ENCODE data around the gene TRAPPC3L. TPM values are rescaled to one million over a fixed set of nuclear protein-coding genes. Genes with fewer than 3 reads are reported as not detected.

The TRAPPC3L gene
- total RNA-seq, 1 donor from 2014 or later, result 0.52 TPM

DNA sequence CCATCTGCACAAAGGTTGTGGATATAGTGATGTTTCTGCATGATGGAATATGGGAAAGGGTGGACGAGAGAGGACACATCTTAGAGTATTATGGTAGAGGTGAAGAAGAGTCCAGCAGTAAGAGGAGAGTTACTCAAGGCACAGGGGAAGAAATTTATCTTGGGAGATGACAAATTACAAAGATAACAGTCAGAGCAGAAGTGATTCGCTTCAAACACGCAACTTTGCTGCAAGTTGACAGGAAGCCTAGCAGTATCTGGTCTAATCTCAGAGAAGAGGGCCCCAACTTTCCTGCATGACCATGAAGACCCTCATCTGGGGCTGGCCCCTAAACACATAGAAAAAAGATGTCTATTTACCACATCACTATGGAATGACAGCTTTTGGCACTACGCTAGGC, 85.6 kb downstream of the TRAPPC3L start:
- H3K36me3 ChIP-seq (ENCODE audit: control insufficient read depth in 3 of 3, insufficient read depth in 3 of 3, low read length in 3 of 3), result no peaks in the 10 kb centered on the region
- no peak overlapping the region for H3K27ac ChIP-seq (ENCODE audit: low read depth, low read length)
- H3K4me1 ChIP-seq (ENCODE audit: control insufficient read depth in 3 of 3, insufficient read depth in 3 of 3, low read length in 3 of 3), result peaks cover 10 to 11% (median 10%) of the 10 kb centered on the region in 3 donors
- no peak overlapping the region for H3K4me3 ChIP-seq (ENCODE audit: low read length in 3 of 3)
- no peaks in the 10 kb centered on the region for H3K9me3 ChIP-seq (ENCODE audit: control insufficient read depth in 3 of 3, low read length in 3 of 3)
- H3K27me3 ChIP-seq (ENCODE audit: control insufficient read depth in 3 of 3, insufficient read depth in 3 of 3, low read length in 3 of 3), result no peaks in the 10 kb centered on the region
- no peak overlapping the region for H3K9ac ChIP-seq (ENCODE audit: low read depth in 1 of 3, low read length in 3 of 3)

DNA sequence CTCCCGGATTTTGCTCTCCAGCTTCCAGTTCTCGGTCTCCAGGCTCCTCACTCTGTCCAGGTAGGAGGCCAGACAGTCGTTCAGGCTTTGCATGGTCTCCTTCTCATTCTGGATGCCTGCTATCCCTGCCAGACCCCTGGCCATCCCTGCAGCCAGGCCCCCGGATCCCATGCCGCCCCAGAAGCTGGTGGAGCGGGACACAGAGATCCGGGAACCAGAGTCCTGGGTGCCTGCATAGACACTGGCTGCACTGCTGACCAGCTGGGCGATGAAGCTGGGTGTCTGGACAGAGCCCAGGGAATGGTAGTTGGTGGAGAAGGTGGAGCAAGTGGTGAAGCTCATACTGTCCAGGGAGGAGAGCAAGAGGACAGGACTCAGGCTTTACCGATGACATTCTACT, 87.2 kb downstream of the TRAPPC3L start:
- Histone ChIP-seq H3K27me3 (ENCODE audit: control insufficient read depth in 3 of 3, insufficient read depth in 3 of 3, low read length in 3 of 3) (no peaks in the 10 kb centered on the region), H3K4me3 (ENCODE audit: low read length in 3 of 3) (no peak overlapping the region), H3K4me1 (ENCODE audit: control insufficient read depth in 3 of 3, insufficient read depth in 3 of 3, low read length in 3 of 3) (peaks cover 10 to 11% (median 10%) of the 10 kb centered on the region in 3 donors), H3K9me3 (ENCODE audit: control insufficient read depth in 3 of 3, low read length in 3 of 3) (no peaks in the 10 kb centered on the region), H3K27ac (ENCODE audit: low read depth, low read length) (no peak overlapping the region), H3K36me3 (ENCODE audit: control insufficient read depth in 3 of 3, insufficient read depth in 3 of 3, low read length in 3 of 3) (no peaks in the 10 kb centered on the region), H3K9ac (ENCODE audit: low read depth in 1 of 3, low read length in 3 of 3) (no peak overlapping the region)

- Histone ChIP-seq H3K27me3 (ENCODE audit: control insufficient read depth in 3 of 3, insufficient read depth in 3 of 3, low read length in 3 of 3) (no peaks in the 10 kb centered on the region), H3K27ac (ENCODE audit: low read depth, low read length) (no peak overlapping the region), H3K9ac (ENCODE audit: low read depth in 1 of 3, low read length in 3 of 3) (no peak overlapping the region), H3K9me3 (ENCODE audit: control insufficient read depth in 3 of 3, low read length in 3 of 3) (no peaks in the 10 kb centered on the region), H3K4me1 (ENCODE audit: control insufficient read depth in 3 of 3, insufficient read depth in 3 of 3, low read length in 3 of 3) (peaks cover 4 to 5% (median 5%) of the 10 kb centered on the region in 3 donors), H3K36me3 (ENCODE audit: control insufficient read depth in 3 of 3, insufficient read depth in 3 of 3, low read length in 3 of 3) (no peaks in the 10 kb centered on the region), H3K4me3 (ENCODE audit: low read length in 3 of 3) (no peak overlapping the region)
Measured at GRCh38 chr6:116456927-116457326, 88.6 kb downstream of the TRAPPC3L start.

GRCh38 chr6:116456106-116456505, 89.4 kb downstream of the TRAPPC3L start:
- no peak overlapping the region for H3K9ac ChIP-seq (ENCODE audit: low read depth in 1 of 3, low read length in 3 of 3)
- H3K4me3 ChIP-seq (ENCODE audit: low read length in 3 of 3), result no peak overlapping the region
- no peaks in the 10 kb centered on the region for H3K4me1 ChIP-seq (ENCODE audit: control insufficient read depth in 3 of 3, insufficient read depth in 3 of 3, low read length in 3 of 3)
- H3K27me3 ChIP-seq (ENCODE audit: control insufficient read depth in 3 of 3, insufficient read depth in 3 of 3, low read length in 3 of 3), result no peaks in the 10 kb centered on the region
- H3K36me3 ChIP-seq (ENCODE audit: control insufficient read depth in 3 of 3, insufficient read depth in 3 of 3, low read length in 3 of 3), result no peaks in the 10 kb centered on the region
- no peak overlapping the region for H3K27ac ChIP-seq (ENCODE audit: low read depth, low read length)
- H3K9me3 ChIP-seq (ENCODE audit: control insufficient read depth in 3 of 3, low read length in 3 of 3), result no peaks in the 10 kb centered on the region

- Histone ChIP-seq H3K36me3 (ENCODE audit: control insufficient read depth in 3 of 3, insufficient read depth in 3 of 3, low read length in 3 of 3) (no peaks in the 10 kb centered on the region), H3K27ac (ENCODE audit: low read depth, low read length) (no peak overlapping the region), H3K4me1 (ENCODE audit: control insufficient read depth in 3 of 3, insufficient read depth in 3 of 3, low read length in 3 of 3) (no peaks in the 10 kb centered on the region), H3K4me3 (ENCODE audit: low read length in 3 of 3) (no peak overlapping the region), H3K9ac (ENCODE audit: low read depth in 1 of 3, low read length in 3 of 3) (no peak overlapping the region), H3K27me3 (ENCODE audit: control insufficient read depth in 3 of 3, insufficient read depth in 3 of 3, low read length in 3 of 3) (no peaks in the 10 kb centered on the region), H3K9me3 (ENCODE audit: control insufficient read depth in 3 of 3, low read length in 3 of 3) (no peaks in the 10 kb centered on the region)
Measured at GRCh38 chr6:116452531-116452930, 93.0 kb downstream of the TRAPPC3L start.

DNA sequence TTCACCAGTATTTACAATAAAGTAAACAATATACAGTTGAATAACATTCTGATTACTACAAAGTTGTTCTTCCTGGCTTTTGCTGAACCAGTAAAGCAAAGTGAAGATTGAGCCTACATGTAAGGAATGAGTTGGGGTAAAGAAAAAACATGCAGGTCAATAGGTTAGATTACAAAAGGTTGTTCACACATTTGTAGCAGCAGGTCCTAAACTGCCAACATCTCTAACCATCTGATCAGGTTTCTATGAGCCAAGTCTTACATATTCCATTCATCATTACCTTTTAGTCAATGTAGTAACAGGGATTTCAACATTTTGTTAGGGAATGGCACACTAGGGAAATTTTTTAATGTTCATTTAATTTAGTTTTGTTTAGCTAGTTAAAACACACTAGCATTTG, 93.6 kb downstream of the TRAPPC3L start:
- Histone ChIP-seq H3K4me1 (ENCODE audit: control insufficient read depth in 3 of 3, insufficient read depth in 3 of 3, low read length in 3 of 3) (no peaks in the 10 kb centered on the region), H3K27ac (ENCODE audit: low read depth, low read length) (no peak overlapping the region), H3K9me3 (ENCODE audit: control insufficient read depth in 3 of 3, low read length in 3 of 3) (no peaks in the 10 kb centered on the region), H3K27me3 (ENCODE audit: control insufficient read depth in 3 of 3, insufficient read depth in 3 of 3, low read length in 3 of 3) (no peaks in the 10 kb centered on the region), H3K9ac (ENCODE audit: low read depth in 1 of 3, low read length in 3 of 3) (no peak overlapping the region), H3K4me3 (ENCODE audit: low read length in 3 of 3) (no peak overlapping the region), H3K36me3 (ENCODE audit: control insufficient read depth in 3 of 3, insufficient read depth in 3 of 3, low read length in 3 of 3) (no peaks in the 10 kb centered on the region)

- no peaks in the 10 kb centered on the region for H3K4me1 ChIP-seq (ENCODE audit: control insufficient read depth in 3 of 3, insufficient read depth in 3 of 3, low read length in 3 of 3)
Measured at GRCh38 chr6:116450769-116451740, 94.4 kb downstream of the TRAPPC3L start.

DNA sequence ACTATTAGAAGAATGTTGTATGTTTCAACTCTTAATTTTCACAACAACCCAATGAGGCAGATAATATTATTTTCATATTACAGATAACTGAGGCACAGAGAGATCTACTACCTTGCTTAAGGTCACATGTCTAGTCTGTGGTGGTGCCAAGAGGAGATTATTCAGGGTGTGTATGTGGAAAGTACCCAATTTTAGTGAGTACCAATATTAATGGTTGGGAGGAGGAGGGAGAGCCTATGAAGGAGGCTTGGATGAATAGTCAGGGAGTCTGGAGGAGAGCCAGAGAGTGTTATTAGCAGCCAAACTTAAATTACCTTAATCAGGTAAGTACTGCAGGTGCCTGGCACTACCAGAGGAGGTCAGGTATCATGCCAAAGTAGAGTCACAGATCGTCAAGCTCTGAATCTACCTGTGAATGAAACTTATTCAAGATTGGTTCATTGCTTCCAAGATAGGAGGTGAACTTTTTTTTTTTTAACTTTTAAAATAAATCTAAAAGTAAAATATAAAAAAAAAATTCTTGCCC, 95.2 kb downstream of the TRAPPC3L start:
- Histone ChIP-seq H3K27me3 (ENCODE audit: control insufficient read depth in 3 of 3, insufficient read depth in 3 of 3, low read length in 3 of 3) (no peaks in the 10 kb centered on the region), H3K4me3 (ENCODE audit: low read length in 3 of 3) (no peak overlapping the region), H3K4me1 (ENCODE audit: control insufficient read depth in 3 of 3, insufficient read depth in 3 of 3, low read length in 3 of 3) (no peaks in the 10 kb centered on the region), H3K9ac (ENCODE audit: low read depth in 1 of 3, low read length in 3 of 3) (no peak overlapping the region), H3K9me3 (ENCODE audit: control insufficient read depth in 3 of 3, low read length in 3 of 3) (no peaks in the 10 kb centered on the region), H3K36me3 (ENCODE audit: control insufficient read depth in 3 of 3, insufficient read depth in 3 of 3, low read length in 3 of 3) (no peaks in the 10 kb centered on the region), H3K27ac (ENCODE audit: low read depth, low read length) (no peak overlapping the region)

More at GRCh38 chr6:116450769-116451740, 94.4 kb downstream of the TRAPPC3L start:
- H3K9me3 ChIP-seq (ENCODE audit: control insufficient read depth in 3 of 3, low read length in 3 of 3), result no peaks in the 10 kb centered on the region
- no peak overlapping the region for H3K27ac ChIP-seq (ENCODE audit: low read depth, low read length)
- H3K36me3 ChIP-seq (ENCODE audit: control insufficient read depth in 3 of 3, insufficient read depth in 3 of 3, low read length in 3 of 3), result no peaks in the 10 kb centered on the region
- H3K27me3 ChIP-seq (ENCODE audit: control insufficient read depth in 3 of 3, insufficient read depth in 3 of 3, low read length in 3 of 3), result no peaks in the 10 kb centered on the region
- no peak overlapping the region for H3K9ac ChIP-seq (ENCODE audit: low read depth in 1 of 3, low read length in 3 of 3)
- H3K4me3 ChIP-seq (ENCODE audit: low read length in 3 of 3), result no peak overlapping the region

DNA sequence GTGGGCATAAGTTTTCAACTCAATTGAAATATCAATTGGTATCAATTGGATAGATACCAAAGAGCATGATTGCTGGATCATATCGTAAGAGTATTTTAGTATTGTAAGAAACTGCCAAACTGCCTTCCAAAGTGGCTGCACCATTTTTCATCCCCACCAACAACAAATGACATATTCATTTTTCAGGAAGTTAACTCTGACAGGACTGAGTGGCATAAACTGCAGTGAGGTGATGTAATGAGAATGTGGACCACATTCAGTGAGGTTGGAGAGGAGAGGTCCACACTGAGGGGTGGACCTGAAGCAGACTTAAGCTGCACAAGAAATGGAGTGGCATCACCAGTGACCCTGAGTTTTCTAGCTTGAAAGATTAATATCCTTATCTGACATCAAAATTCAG, 95.9 kb downstream of the TRAPPC3L start:
- no peak overlapping the region for H3K4me3 ChIP-seq (ENCODE audit: low read length in 3 of 3)
- H3K4me1 ChIP-seq (ENCODE audit: control insufficient read depth in 3 of 3, insufficient read depth in 3 of 3, low read length in 3 of 3), result no peaks in the 10 kb centered on the region
- H3K27ac ChIP-seq (ENCODE audit: low read depth, low read length), result no peak overlapping the region
- no peaks in the 10 kb centered on the region for H3K9me3 ChIP-seq (ENCODE audit: control insufficient read depth in 3 of 3, low read length in 3 of 3)
- H3K36me3 ChIP-seq (ENCODE audit: control insufficient read depth in 3 of 3, insufficient read depth in 3 of 3, low read length in 3 of 3), result no peaks in the 10 kb centered on the region
- H3K27me3 ChIP-seq (ENCODE audit: control insufficient read depth in 3 of 3, insufficient read depth in 3 of 3, low read length in 3 of 3), result no peaks in the 10 kb centered on the region
- H3K9ac ChIP-seq (ENCODE audit: low read depth in 1 of 3, low read length in 3 of 3), result no peak overlapping the region

DNA sequence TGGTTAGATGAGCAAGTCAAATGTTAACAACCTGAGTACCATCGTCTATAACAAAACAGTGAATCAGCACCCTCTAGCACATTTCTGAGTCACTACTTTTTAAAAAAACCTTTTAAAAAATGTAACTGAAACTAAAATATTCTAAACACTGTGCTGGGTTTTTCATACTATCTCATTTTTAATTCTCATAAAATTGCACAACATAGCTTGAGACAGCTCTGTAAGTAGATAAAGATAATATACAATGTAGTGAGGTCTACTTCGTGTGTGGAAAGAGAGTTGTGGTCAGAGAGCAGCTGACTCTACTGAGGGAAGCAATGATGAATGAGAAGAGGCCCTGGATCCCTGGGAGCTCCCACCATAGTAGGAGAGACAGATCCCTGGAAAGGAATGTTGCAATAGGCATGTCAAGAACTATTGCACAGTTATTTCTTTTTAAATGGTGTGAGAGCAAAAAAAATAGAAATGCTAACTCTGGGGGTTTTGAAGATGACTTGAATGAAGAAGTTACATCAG, 97.9 kb downstream of the TRAPPC3L start:
- Histone ChIP-seq H3K9ac (ENCODE audit: low read depth in 1 of 3, low read length in 3 of 3) (no peak overlapping the region), H3K36me3 (ENCODE audit: control insufficient read depth in 3 of 3, insufficient read depth in 3 of 3, low read length in 3 of 3) (no peaks in the 10 kb centered on the region), H3K9me3 (ENCODE audit: control insufficient read depth in 3 of 3, low read length in 3 of 3) (no peaks in the 10 kb centered on the region), H3K4me3 (ENCODE audit: low read length in 3 of 3) (no peak overlapping the region), H3K27ac (ENCODE audit: low read depth, low read length) (no peak overlapping the region), H3K4me1 (ENCODE audit: control insufficient read depth in 3 of 3, insufficient read depth in 3 of 3, low read length in 3 of 3) (no peaks in the 10 kb centered on the region), H3K27me3 (ENCODE audit: control insufficient read depth in 3 of 3, insufficient read depth in 3 of 3, low read length in 3 of 3) (no peaks in the 10 kb centered on the region)

Data from skeletal muscle tissue (tissue), 4 donors.